Activated B cell treated with CpG ODN at 0.5 μM for 24 hours (primary cell): Measurements from ENCODE around the gene HOXD11. TPM values are rescaled to one million over a fixed set of nuclear protein-coding genes. Genes with fewer than 3 reads are reported as not detected.

Source experiments
- ATAC-seq: fragments of 200-7000 bp; cut with Tn5 transposase; one replicate; pipeline ENCODE4 v1.10.0; 2021; ENCODE audit warnings: low read depth, mild to moderate bottlenecking, moderate library complexity
- CTCF ChIA-PET: fragments of 350-600 bp; sonication (Branson Sonifier 250); formaldehyde crosslinking; loops from one replicate; lab custom pipeline; 2021; ENCODE audit warnings: antibody characterized with exemption; lab: Charles Lee
- POLR2A ChIA-PET: fragments of 350-600 bp; sonication (Branson Sonifier 250); formaldehyde crosslinking; loops from one replicate; lab custom pipeline; 2021; ENCODE audit warnings: antibody characterized with exemption; lab: Charles Lee
- DNase-seq: peaks from one replicate; pipeline ENCODE4 v3.0.0; 2022
- H3K27ac Mint-ChIP-seq: one replicate; pipeline ENCODE4 v1.8.0; 2020; ENCODE audit warnings: mixed read lengths
- H3K27me3 Mint-ChIP-seq: one replicate; pipeline ENCODE4 v1.8.0; 2021; ENCODE audit warnings: mixed read lengths
- H3K36me3 Mint-ChIP-seq: one replicate; pipeline ENCODE4 v1.8.0; 2021; ENCODE audit warnings: low read depth, mixed read lengths
- H3K4me1 Mint-ChIP-seq: one replicate; pipeline ENCODE4 v1.8.0; 2021; ENCODE audit warnings: mixed read lengths
- H3K4me3 Mint-ChIP-seq: one replicate; pipeline ENCODE4 v1.8.0; 2020; ENCODE audit warnings: mild to moderate bottlenecking, mixed read lengths
- H3K9me3 Mint-ChIP-seq: one replicate; pipeline ENCODE4 v1.8.0; 2020; ENCODE audit warnings: mixed read lengths
- intact Hi-C: fragments of 100-400 bp; cut with micrococcal nuclease; formaldehyde crosslinking; loops from one replicate; pipeline ENCODE4 v1.15.1; 2024
- total RNA-seq: library from RNA; stranded (reverse); gene quantifications from 2 replicates; pipeline ENCODE4 v1.2.3, GENCODE V29; 2022
- TF ChIP-seq, protein P1 (sequence below): fragments of 200-600 bp; IDR thresholded peaks from one replicate; pipeline ENCODE4 v1.8.0; 2022; ENCODE audit warnings: antibody characterized with exemption, mild to moderate bottlenecking

The HOXD11 gene
- total RNA-seq, 1 donor from 2014 or later: not detected

- ATAC-seq (no peak), DNase-seq (no peak)
- Mint-ChIP-seq H3K4me1 (peaks cover 18% of the 10 kb centered on the region), H3K27me3 (peaks cover 67% of the 10 kb centered on the region), H3K9me3 (no peaks in the 10 kb centered on the region), H3K4me3 (no peak overlapping the region), H3K36me3 (no peaks in the 10 kb centered on the region), H3K27ac (no peak overlapping the region)
- ChIA-PET CTCF (interaction anchor here (0.7 kb wide), 1 partner anchor 528 kb away, joined by 3 read pairs; no protein-coding TSS in a partner anchor), POLR2A (no interaction called here)
- intact Hi-C loops: no loop called here
- TF ChIP-seq, protein P1, sequence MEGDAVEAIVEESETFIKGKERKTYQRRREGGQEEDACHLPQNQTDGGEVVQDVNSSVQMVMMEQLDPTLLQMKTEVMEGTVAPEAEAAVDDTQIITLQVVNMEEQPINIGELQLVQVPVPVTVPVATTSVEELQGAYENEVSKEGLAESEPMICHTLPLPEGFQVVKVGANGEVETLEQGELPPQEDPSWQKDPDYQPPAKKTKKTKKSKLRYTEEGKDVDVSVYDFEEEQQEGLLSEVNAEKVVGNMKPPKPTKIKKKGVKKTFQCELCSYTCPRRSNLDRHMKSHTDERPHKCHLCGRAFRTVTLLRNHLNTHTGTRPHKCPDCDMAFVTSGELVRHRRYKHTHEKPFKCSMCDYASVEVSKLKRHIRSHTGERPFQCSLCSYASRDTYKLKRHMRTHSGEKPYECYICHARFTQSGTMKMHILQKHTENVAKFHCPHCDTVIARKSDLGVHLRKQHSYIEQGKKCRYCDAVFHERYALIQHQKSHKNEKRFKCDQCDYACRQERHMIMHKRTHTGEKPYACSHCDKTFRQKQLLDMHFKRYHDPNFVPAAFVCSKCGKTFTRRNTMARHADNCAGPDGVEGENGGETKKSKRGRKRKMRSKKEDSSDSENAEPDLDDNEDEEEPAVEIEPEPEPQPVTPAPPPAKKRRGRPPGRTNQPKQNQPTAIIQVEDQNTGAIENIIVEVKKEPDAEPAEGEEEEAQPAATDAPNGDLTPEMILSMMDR: no peak
Observed at GRCh38 chr2:176123411-176124109, 16.5 kb downstream of the HOXD11 start.

GRCh38 chr2:176124110-176124946 lies 17.2 kb downstream of the HOXD11 start:
- Mint-ChIP-seq H3K4me1 (peaks cover 22% of the 10 kb centered on the region), H3K27me3 (peaks cover 68% of the 10 kb centered on the region), H3K36me3 (no peaks in the 10 kb centered on the region), H3K9me3 (no peaks in the 10 kb centered on the region), H3K4me3 (no peak overlapping the region), H3K27ac (no peak overlapping the region)
- intact Hi-C loops: no loop called here
- DNase-seq (no peak), ATAC-seq (no peak)
- ChIA-PET CTCF (interaction anchor here (0.7 to 4.7 kb wide), 4 partner anchors 513 to 1024 kb away, joined by 3 to 94 read pairs (median 27); no protein-coding TSS in a partner anchor), POLR2A (no interaction called here)
- TF ChIP-seq, protein P1: no peak

DNA sequence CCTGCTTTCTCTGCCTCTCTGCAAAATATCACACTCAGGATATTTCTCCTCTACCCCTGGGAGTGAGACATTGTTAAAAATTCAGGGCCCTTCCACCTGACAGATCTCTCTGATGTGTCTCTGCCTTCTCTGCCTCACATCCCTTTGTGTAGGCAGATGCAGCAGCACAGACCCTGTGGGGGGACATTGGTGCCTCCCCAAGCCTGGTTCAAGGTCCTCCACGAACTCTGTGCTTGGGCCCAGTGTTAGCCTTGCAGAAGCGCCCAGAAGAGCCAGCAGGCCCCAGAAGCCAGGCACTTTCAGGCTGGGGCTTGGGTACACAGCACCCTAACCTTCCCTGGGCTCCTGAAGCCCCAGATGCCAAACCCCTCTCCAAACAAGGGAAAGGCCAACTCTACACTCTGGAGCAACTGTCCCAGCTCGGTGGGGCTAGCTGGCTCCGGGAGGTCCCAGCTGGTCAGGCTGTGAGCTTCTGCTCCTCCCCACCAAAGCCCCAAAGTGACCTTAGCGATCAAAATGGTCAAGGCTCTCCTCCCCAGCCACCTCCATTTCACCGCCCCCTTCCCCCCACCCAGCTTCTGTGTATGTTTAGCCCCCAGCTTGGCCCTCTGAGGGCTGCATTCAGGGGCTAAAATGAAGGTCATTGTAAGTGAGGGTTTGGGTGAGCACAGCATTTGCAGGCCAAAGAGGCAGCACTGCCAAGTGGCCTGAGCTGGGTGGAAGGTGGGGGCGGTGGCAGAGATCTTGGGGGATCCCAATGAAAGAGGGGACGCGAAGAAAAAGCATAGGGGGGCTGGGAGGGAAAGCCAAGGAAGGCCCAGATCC lies 18.1 kb downstream of the HOXD11 start:
- Mint-ChIP-seq H3K36me3 (no peaks in the 10 kb centered on the region), H3K9me3 (no peaks in the 10 kb centered on the region), H3K4me3 (no peak overlapping the region), H3K27ac (no peak overlapping the region), H3K4me1 (peaks cover 22% of the 10 kb centered on the region), H3K27me3 (peaks cover 62% of the 10 kb centered on the region)
- intact Hi-C loops: loop anchor here (5.0 kb wide), 1 partner anchor 1292 kb away; no protein-coding TSS in a partner anchor
- TF ChIP-seq, protein P1: no peak
- ChIA-PET POLR2A (no interaction called here), CTCF (interaction anchor here (3.5 to 4.7 kb wide), 4 partner anchors 330 to 1023 kb away, joined by 24 to 94 read pairs (median 57); no protein-coding TSS in a partner anchor)
- no peak for DNase-seq
- no peak for ATAC-seq

GRCh38 chr2:176125772-176126054 lies 18.6 kb downstream of the HOXD11 start:
- ChIA-PET POLR2A (no interaction called here), CTCF (interaction anchor here (3.5 to 4.7 kb wide), 4 partner anchors 329 to 1023 kb away, joined by 24 to 94 read pairs (median 57); no protein-coding TSS in a partner anchor)
- no peaks in the 10 kb centered on the region for H3K36me3 Mint-ChIP-seq
- no peak overlapping the region for H3K4me3 Mint-ChIP-seq
- peaks cover 57% of the 10 kb centered on the region for H3K27me3 Mint-ChIP-seq
- peaks cover 24% of the 10 kb centered on the region for H3K4me1 Mint-ChIP-seq
- H3K9me3 Mint-ChIP-seq: no peaks in the 10 kb centered on the region
- H3K27ac Mint-ChIP-seq: no peak overlapping the region
- ATAC-seq: no peak
- TF ChIP-seq, protein P1: no peak
- intact Hi-C loops: loop anchor here (2.0 to 5.0 kb wide), 2 partner anchors 37 to 1292 kb away; no protein-coding TSS in a partner anchor
- DNase-seq: no peak
